Right lobe of liver (tissue), 6 donors: ENCODE results near the gene HYAL1. TPM values are rescaled to one million over a fixed set of nuclear protein-coding genes. Genes with fewer than 3 reads are reported as not detected.

Source experiments
- ATAC-seq, 4 donors: fragments of 200-7000 bp; cut with Tn5 transposase; one replicate each; pipeline ENCODE4 v1.9.1; 2020; ENCODE audit warnings: mild to moderate bottlenecking in 4 of 4, moderate library complexity in 4 of 4
- DNase-seq, 3 donors: peaks; one replicate each; pipeline ENCODE4 v3.0.0-alpha.2; 2020
- H3K27ac ChIP-seq, 3 donors: fragments of 200-600 bp; one replicate each; pipeline ENCODE4 v1.8.0; 2022
- H3K27me3 ChIP-seq, 2 donors: fragments of 200-600 bp; one replicate each; pipeline ENCODE4 v1.8.0; 2022
- H3K36me3 ChIP-seq, 4 donors: fragments of 200-600 bp; sonication (generic) in 1 of 4; one replicate each; pipeline versions ENCODE4 v1.5.1 to v1.8.0; 2017 to 2022; ENCODE audit warnings: control low read depth in 1 of 4
- H3K4me1 ChIP-seq, 4 donors: fragments of 200-600 bp; sonication (generic) in 1 of 4; one replicate each; pipeline versions ENCODE4 v1.5.1 to v1.8.0; 2017 to 2022; ENCODE audit warnings: control low read depth in 1 of 4
- H3K4me3 ChIP-seq, 3 donors: fragments of 200-600 bp; one replicate each; pipeline ENCODE4 v1.8.0; 2022
- H3K9me3 ChIP-seq, 4 donors: fragments of 200-600 bp; sonication (generic) in 1 of 4; one replicate each; pipeline versions ENCODE4 v1.5.1 to v1.8.0; 2017 to 2022; ENCODE audit warnings: control low read depth in 1 of 4
- POLR2A ChIP-seq: fragments of 450-650 bp; IDR thresholded peaks from one replicate; pipeline ENCODE4 v1.6.1; 2017; ENCODE audit warnings: antibody characterized with exemption, mild to moderate bottlenecking
- WGBS: methylation state at CpG from one replicate; pipeline ENCODE4 v1.1.6; 2018; ENCODE audit warnings: low coverage, low lambda C conversion rate; ENCODE audit not compliant: insufficient coverage; ENCODE audit errors: missing lambda C conversion rate; 5-methylcytosine and 5-hydroxymethylcytosine counted together
- intact Hi-C, 2 donors: fragments of 100-400 bp; cut with DNase I; formaldehyde crosslinking; loops; one replicate each; pipeline versions ENCODE4 v1.11.2 to v1.14.1; 2022
- total RNA-seq, 6 experiments: library from RNA; depleted of rRNA in 2 of 6; stranded (reverse); fragments of >200 nt in 2 of 6; fragmentation: NEBNext Ultra II Directional in 3 of 6; extraction: Animal tissue kit (Norgen Biotek cat#: 25700) in 3 of 6; gene quantifications; one replicate each; pipeline versions ENCODE4 v1.1.0 to v1.2.4, GENCODE V29; 2016 to 2023
- TF ChIP-seq, protein P1 (sequence below), 4 donors: fragments of 200-600 bp in 3 of 4; fragments of 450-650 bp in 1 of 4; IDR thresholded peaks; one replicate each; pipeline versions ENCODE4 v1.5.1 to v1.8.0; 2016 to 2022; ENCODE audit warnings: antibody characterized with exemption in 4 of 4, mild to moderate bottlenecking in 2 of 4
- donor health status: DM: no; HTN: yes; CAD: no.
- donor health status: DM: no; HTN: no; CAD: no.
- donor health status: DM: no; HTN: no; CAD: no.
- donor health status: DM: no; HTN: yes; CAD: no.
- donor health status: DM: no; HTN: yes; CAD: no.

The HYAL1 gene
- total RNA-seq, 6 experiments from 2014 or later = 90.6 to 157 (median 136) TPM

DNA sequence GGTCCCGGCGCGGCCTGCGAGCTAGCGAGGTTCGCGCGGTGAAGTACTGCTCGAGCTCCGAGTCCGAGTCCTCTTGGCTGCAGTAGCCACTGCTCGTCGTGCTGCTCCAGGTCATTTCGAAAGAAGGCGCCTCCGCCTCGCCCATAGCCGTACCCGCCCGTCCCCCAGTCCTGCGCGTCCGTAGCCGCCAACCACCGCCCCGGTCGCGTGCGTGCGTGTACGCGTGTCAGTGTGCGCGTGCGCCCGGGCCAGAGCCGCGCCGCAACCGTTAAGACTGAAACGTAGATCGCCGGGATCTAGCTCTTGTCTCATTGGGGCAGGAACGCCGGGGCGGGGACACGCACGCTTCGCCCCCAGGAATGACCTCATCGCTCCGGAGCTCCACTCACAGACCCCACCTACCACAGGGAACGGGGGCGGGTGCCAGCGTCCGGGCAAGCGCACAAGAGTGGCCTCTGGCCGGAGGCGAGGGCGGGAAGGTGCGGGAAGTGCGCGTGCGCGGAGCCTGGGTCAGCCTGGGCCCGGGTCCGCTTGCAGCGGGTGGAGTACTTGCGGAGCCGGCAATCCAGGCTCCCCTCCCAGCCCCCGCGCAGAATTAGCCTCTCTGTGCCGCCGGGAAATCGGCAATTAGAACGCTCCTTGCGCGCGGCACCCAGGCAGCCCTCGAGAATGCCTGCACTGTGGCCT lies 33.9 kb upstream of the HYAL1 start:
- WGBS = 0% methylated on average over 13 of the region's 79 CpGs
- peak; percentile 100 for DNase-seq
- Histone ChIP-seq H3K4me1 (peaks cover 0 to 22% (median 8%) of the 10 kb centered on the region in 4 donors), H3K9me3 (no peaks in the 10 kb centered on the region), H3K36me3 (no peaks in the 10 kb centered on the region), H3K27me3 (no peaks in the 10 kb centered on the region), H3K4me3 (peak overlapping the region; percentile 83 to 97 (median 95)), H3K27ac (peak overlapping the region; percentile 86 to 95 (median 93))
- intact Hi-C loops = no loop called here
- ATAC-seq = peak; percentile 84 to 93 (median 90)
- TF ChIP-seq POLR2A = peak; percentile 92
- TF ChIP-seq, protein P1, sequence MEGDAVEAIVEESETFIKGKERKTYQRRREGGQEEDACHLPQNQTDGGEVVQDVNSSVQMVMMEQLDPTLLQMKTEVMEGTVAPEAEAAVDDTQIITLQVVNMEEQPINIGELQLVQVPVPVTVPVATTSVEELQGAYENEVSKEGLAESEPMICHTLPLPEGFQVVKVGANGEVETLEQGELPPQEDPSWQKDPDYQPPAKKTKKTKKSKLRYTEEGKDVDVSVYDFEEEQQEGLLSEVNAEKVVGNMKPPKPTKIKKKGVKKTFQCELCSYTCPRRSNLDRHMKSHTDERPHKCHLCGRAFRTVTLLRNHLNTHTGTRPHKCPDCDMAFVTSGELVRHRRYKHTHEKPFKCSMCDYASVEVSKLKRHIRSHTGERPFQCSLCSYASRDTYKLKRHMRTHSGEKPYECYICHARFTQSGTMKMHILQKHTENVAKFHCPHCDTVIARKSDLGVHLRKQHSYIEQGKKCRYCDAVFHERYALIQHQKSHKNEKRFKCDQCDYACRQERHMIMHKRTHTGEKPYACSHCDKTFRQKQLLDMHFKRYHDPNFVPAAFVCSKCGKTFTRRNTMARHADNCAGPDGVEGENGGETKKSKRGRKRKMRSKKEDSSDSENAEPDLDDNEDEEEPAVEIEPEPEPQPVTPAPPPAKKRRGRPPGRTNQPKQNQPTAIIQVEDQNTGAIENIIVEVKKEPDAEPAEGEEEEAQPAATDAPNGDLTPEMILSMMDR (IDR thresholded peaks at IDR 0.05) = no peak

DNA sequence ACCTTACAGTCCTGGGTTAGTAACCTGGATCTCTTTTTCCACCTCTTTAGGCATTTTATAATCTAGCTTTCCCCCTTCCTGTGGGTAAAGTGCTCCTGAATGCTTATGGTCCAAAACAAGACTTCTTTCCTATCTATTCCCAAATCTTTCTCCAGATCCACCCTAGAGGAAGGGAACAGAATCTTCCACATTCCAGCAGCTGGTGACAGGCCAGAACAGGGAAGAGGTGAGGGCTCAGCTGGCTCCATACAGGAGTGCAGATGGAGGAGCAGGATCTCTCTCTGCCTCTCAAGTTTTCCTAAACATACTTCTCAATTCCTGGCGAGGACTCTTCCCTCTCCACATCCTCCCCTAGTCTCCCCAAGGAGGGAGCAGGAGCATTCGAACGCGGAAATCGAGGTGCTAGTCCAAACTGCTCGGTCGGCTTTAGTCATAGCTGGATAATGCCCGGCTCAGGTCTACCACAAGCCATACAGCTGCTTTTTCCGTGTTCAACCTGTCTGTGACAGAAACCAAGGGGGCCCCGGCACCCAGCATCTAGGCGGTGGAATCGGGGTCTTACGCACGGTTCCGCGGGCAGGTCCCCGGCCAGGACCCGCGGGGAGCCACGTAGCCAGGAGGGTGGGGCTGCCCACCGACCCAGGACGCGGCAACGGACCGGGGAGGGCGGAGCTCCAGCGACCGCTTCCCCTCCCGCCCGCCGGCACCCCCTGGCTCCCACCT lies 33.2 kb upstream of the HYAL1 start:
- no peaks in the 10 kb centered on the region for H3K9me3 ChIP-seq
- DNase-seq = no peak
- intact Hi-C loops = no loop called here
- H3K27ac ChIP-seq = peak overlapping the region; percentile 86 to 95 (median 93)
- peaks cover 0 to 4% (median 2%) of the 10 kb centered on the region in 4 donors for H3K36me3 ChIP-seq
- peaks cover 0 to 22% (median 8%) of the 10 kb centered on the region in 4 donors for H3K4me1 ChIP-seq
- TF ChIP-seq POLR2A = no peak
- TF ChIP-seq, protein P1 (IDR thresholded peaks at IDR 0.05) = no peak
- peak in 1 of 4 donors; percentile 12 for ATAC-seq
- H3K4me3 ChIP-seq = peak overlapping the region; percentile 83 to 97 (median 95)
- WGBS = 0% methylated on average over 8 of the region's 31 CpGs
- H3K27me3 ChIP-seq = no peaks in the 10 kb centered on the region

DNA sequence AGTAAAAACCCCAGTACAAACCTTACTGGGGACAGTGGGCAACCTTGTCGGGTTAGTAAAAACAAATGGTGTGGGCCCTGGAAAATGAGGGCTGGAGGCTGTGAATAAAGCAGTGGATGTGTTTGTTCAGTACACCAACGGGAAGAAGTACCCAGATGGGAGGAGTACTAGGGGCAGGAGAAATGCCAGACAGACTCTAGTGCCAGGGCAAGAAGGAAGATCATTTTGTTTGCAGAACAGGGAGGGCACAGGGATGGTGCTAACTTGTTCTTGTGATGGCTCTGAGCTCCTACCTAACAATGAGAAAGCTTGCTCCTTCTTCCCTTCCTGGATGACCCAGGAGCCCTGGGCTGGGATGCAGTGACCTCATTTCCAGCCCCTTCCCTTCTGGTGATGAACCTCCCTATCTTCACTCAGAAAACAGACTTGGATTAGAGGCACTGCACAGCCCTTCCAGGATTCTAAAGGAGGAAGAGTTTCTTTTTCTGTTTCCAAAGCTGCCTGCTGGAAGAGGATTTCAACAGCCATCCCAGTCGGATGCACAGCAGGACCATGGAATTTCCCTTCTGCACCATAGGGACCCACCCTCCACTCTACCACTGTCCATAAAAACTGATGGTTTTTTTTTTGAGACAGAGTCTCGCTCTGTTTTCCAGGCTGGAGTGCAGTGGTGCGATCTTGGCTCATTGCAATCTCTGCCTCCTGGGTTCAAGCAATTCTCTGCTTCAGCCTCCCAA lies 31.1 kb upstream of the HYAL1 start:
- 70% methylated on average over 5 of the region's 5 CpGs for WGBS
- Histone ChIP-seq H3K9me3 (no peaks in the 10 kb centered on the region), H3K27me3 (no peaks in the 10 kb centered on the region), H3K4me3 (no peak overlapping the region), H3K4me1 (peaks cover 0 to 22% (median 8%) of the 10 kb centered on the region in 4 donors), H3K36me3 (peaks cover 7 to 24% (median 15%) of the 10 kb centered on the region in 4 donors), H3K27ac (peak overlapping the region; percentile 35 to 50 (median 47))
- TF ChIP-seq, protein P1 (IDR thresholded peaks at IDR 0.05) = no peak
- no peak for TF ChIP-seq POLR2A
- intact Hi-C loops = no loop called here
- ATAC-seq = no peak
- DNase-seq = no peak

DNA sequence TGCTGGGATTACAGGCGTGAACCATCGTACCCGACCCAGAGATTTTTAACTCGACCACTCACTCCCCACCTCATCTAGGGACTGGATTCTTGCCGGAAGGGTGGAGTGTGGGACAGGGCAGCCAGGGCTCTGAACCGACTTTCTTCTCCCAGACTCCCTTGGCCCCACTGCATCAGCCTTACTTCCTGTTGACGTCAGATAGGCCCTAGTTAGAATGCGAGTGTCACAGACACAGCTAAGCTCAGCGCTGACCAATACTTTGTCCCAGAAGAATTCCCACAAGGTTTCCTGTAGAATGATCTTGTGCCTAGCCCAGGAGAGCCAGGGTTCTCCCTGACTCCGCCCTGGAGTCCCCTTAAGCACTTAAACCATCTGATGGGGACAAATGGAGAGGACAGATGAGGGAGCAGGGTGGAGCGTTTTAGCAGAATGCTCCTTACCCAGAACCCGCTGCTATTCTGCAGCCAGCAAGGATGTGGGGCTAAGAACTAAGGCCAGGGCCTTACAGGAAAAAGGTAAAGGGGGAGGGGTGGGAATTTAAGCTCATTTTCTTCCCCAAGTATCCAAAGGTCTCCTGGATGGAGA lies 30.5 kb upstream of the HYAL1 start:
- Histone ChIP-seq H3K27me3 (no peaks in the 10 kb centered on the region), H3K4me1 (peaks cover 0 to 22% (median 8%) of the 10 kb centered on the region in 4 donors), H3K9me3 (no peaks in the 10 kb centered on the region), H3K4me3 (no peak overlapping the region), H3K36me3 (peaks cover 7 to 26% (median 15%) of the 10 kb centered on the region in 4 donors), H3K27ac (peak overlapping the region; percentile 35 to 50 (median 47))
- intact Hi-C loops = no loop called here
- WGBS = 56% methylated on average over 5 of the region's 12 CpGs
- no peak for DNase-seq
- peak in 2 of 4 donors; percentile 0 to 4 for ATAC-seq
- TF ChIP-seq, protein P1 (IDR thresholded peaks at IDR 0.05) = no peak
- TF ChIP-seq POLR2A = no peak
